ENCODE data around the gene KDM5A. TPM values are rescaled to one million over a fixed set of nuclear protein-coding genes. Genes with fewer than 3 reads are reported as not detected.
A peak's percentile ranks its signal among the peaks of the same experiment; 100 is the strongest.

KDM5A gene
- total and polyA plus RNA-seq, 2 donors (not counting 1 experiment from before 2014, with no cell fraction given), result 24.4 to 54.5 TPM

DNA sequence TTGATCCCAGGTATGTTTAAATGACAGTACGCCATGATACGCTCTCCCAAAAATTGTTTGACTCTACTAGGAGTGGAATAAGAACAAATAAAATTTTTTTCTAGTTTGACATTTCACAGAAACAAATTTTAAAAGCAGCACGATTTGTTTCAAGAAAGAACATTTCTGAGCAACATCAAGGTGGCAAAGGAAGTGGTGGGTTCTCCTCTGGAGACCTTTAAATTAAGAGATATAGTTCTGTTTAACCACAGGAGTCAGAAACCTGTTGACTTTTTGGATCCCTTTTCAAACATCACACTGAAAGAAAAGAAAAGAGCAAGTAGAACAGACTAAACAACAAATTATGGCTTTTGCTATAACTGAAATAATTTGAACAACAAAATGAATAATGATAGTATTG, 124.0 kb downstream of the KDM5A start:
- H3K4me2 ChIP-seq (ENCODE audit: extremely low read depth, insufficient read depth, low read length), result no peak overlapping the region
- no peak overlapping the region for H3K27ac ChIP-seq (ENCODE audit: insufficient read depth, low read length)
- H3K36me3 ChIP-seq (ENCODE audit: control insufficient read depth, insufficient read depth, low read length), result no peaks in the 10 kb centered on the region
- no peaks in the 10 kb centered on the region for H3K9me3 ChIP-seq (ENCODE audit: control insufficient read depth, insufficient read depth, low read depth, low read length)
- peaks cover 21% of the 10 kb centered on the region for H3K27me3 ChIP-seq (ENCODE audit: control insufficient read depth, insufficient read depth, low read length)
- DNase-seq (ENCODE audit: low read depth in 2 of 2), result no peak
- H3K79me2 ChIP-seq (ENCODE audit: control insufficient read depth, insufficient read depth, low read length), result no peaks in the 10 kb centered on the region
- H4K20me1 ChIP-seq (ENCODE audit: control insufficient read depth, extremely low read depth, insufficient read depth, low read length), result no peaks in the 10 kb centered on the region
- H3K4me3 ChIP-seq (replicated peaks in 1 of 4; ENCODE audit: control extremely low read depth in 1 of 4, insufficient read depth in 1 of 4, low read depth in 3 of 4, low read length in 4 of 4), result no peak overlapping the region
- H2AFZ ChIP-seq (ENCODE audit: low read length), result no peak overlapping the region
- no peak overlapping the region for H3K9ac ChIP-seq (ENCODE audit: insufficient read depth, low read length)
- H3K4me1 ChIP-seq (ENCODE audit: control insufficient read depth, extremely low read depth, insufficient read depth, low read length), result no peaks in the 10 kb centered on the region
- no peak for TF ChIP-seq EZH2 (IDR thresholded peaks at IDR 0.05; ENCODE audit: low read length, missing control alignments)
- TF ChIP-seq, protein P1, sequence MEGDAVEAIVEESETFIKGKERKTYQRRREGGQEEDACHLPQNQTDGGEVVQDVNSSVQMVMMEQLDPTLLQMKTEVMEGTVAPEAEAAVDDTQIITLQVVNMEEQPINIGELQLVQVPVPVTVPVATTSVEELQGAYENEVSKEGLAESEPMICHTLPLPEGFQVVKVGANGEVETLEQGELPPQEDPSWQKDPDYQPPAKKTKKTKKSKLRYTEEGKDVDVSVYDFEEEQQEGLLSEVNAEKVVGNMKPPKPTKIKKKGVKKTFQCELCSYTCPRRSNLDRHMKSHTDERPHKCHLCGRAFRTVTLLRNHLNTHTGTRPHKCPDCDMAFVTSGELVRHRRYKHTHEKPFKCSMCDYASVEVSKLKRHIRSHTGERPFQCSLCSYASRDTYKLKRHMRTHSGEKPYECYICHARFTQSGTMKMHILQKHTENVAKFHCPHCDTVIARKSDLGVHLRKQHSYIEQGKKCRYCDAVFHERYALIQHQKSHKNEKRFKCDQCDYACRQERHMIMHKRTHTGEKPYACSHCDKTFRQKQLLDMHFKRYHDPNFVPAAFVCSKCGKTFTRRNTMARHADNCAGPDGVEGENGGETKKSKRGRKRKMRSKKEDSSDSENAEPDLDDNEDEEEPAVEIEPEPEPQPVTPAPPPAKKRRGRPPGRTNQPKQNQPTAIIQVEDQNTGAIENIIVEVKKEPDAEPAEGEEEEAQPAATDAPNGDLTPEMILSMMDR (conservative IDR thresholded peaks at IDR 0.05 in 1 of 2, IDR thresholded peaks at IDR 0.05 in 1 of 2; ENCODE audit: low read depth in 1 of 2, low read length in 2 of 2), result no peak

DNA sequence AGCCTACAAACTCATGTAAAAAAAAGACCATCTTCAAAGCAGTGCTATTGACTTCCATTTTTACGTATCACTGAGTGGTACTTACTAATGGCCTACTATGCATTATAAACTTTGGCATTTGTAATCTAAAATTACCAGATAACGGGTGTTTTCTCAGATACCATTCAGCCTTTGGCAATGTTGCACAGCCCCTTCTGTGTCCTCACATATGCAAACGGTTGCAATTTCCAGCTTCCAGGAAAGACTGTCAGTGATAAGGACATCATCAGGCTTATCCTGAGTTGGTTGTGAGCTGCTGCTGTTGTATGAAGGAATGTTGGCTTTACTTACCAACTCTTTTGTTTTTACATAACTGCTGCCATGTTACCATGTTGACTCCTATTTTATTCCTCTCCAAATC, 124.9 kb downstream of the KDM5A start:
- H3K79me2 ChIP-seq (ENCODE audit: control insufficient read depth, insufficient read depth, low read length), result no peaks in the 10 kb centered on the region
- H3K4me2 ChIP-seq (ENCODE audit: extremely low read depth, insufficient read depth, low read length), result no peak overlapping the region
- H3K9me3 ChIP-seq (ENCODE audit: control insufficient read depth, insufficient read depth, low read depth, low read length), result no peaks in the 10 kb centered on the region
- DNase-seq (ENCODE audit: low read depth in 2 of 2), result no peak
- H3K9ac ChIP-seq (ENCODE audit: insufficient read depth, low read length), result no peak overlapping the region
- H3K4me1 ChIP-seq (ENCODE audit: control insufficient read depth, extremely low read depth, insufficient read depth, low read length), result no peaks in the 10 kb centered on the region
- no peak overlapping the region for H2AFZ ChIP-seq (ENCODE audit: low read length)
- no peaks in the 10 kb centered on the region for H3K36me3 ChIP-seq (ENCODE audit: control insufficient read depth, insufficient read depth, low read length)
- H3K27me3 ChIP-seq (ENCODE audit: control insufficient read depth, insufficient read depth, low read length), result peaks cover 19% of the 10 kb centered on the region
- H4K20me1 ChIP-seq (ENCODE audit: control insufficient read depth, extremely low read depth, insufficient read depth, low read length), result no peaks in the 10 kb centered on the region
- no peak overlapping the region for H3K4me3 ChIP-seq (replicated peaks in 1 of 4; ENCODE audit: control extremely low read depth in 1 of 4, insufficient read depth in 1 of 4, low read depth in 3 of 4, low read length in 4 of 4)
- no peak for TF ChIP-seq EZH2 (IDR thresholded peaks at IDR 0.05; ENCODE audit: low read length, missing control alignments)
- TF ChIP-seq, protein P1 (conservative IDR thresholded peaks at IDR 0.05 in 1 of 2, IDR thresholded peaks at IDR 0.05 in 1 of 2; ENCODE audit: low read depth in 1 of 2, low read length in 2 of 2), result no peak
- no peak overlapping the region for H3K27ac ChIP-seq (ENCODE audit: insufficient read depth, low read length)

DNA sequence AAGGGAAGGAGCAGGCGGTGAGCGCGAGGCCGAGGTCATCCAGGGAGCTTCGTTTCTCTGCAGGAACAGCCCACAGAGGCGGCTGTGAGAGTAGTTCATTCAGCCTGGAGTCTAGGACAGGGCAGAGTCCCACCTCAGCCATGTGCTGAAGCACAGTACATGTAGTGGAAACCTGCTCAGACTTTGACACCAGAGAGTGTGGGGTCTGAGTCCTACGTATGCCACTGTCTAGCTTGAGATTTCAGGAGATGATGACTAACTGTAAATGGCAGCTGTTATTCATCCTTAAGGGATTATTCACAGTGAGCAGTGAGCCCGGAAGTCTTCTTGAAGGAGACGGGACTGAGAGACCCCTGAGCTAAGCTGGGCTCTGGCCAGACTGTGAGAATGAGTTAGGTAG, 125.5 kb downstream of the KDM5A start:
- Histone ChIP-seq H3K4me1 (ENCODE audit: control insufficient read depth, extremely low read depth, insufficient read depth, low read length) (no peaks in the 10 kb centered on the region), H2AFZ (ENCODE audit: low read length) (no peak overlapping the region), H4K20me1 (ENCODE audit: control insufficient read depth, extremely low read depth, insufficient read depth, low read length) (no peaks in the 10 kb centered on the region), H3K4me2 (ENCODE audit: extremely low read depth, insufficient read depth, low read length) (no peak overlapping the region), H3K79me2 (ENCODE audit: control insufficient read depth, insufficient read depth, low read length) (no peaks in the 10 kb centered on the region), H3K4me3 (replicated peaks in 1 of 4; ENCODE audit: control extremely low read depth in 1 of 4, insufficient read depth in 1 of 4, low read depth in 3 of 4, low read length in 4 of 4) (no peak overlapping the region), H3K9ac (ENCODE audit: insufficient read depth, low read length) (no peak overlapping the region), H3K27ac (ENCODE audit: insufficient read depth, low read length) (no peak overlapping the region), H3K36me3 (ENCODE audit: control insufficient read depth, insufficient read depth, low read length) (no peaks in the 10 kb centered on the region), H3K27me3 (ENCODE audit: control insufficient read depth, insufficient read depth, low read length) (peaks cover 16% of the 10 kb centered on the region), H3K9me3 (ENCODE audit: control insufficient read depth, insufficient read depth, low read depth, low read length) (no peaks in the 10 kb centered on the region)
- peak in 1 of 2 donors; percentile 66 for DNase-seq (ENCODE audit: low read depth in 2 of 2)
- TF ChIP-seq, protein P1 (conservative IDR thresholded peaks at IDR 0.05 in 1 of 2, IDR thresholded peaks at IDR 0.05 in 1 of 2; ENCODE audit: low read depth in 1 of 2, low read length in 2 of 2), result no peak
- TF ChIP-seq EZH2 (IDR thresholded peaks at IDR 0.05; ENCODE audit: low read length, missing control alignments), result no peak

Measured in fibroblast of lung (primary cell).